Adrenal gland (tissue), 12 donors: ENCODE results near the gene CHDH. TPM values are rescaled to one million over a fixed set of nuclear protein-coding genes. Genes with fewer than 3 reads are reported as not detected.

Experiments used
- DNase-seq, 7 donors: peaks; one replicate each; pipeline ENCODE4 v3.0.0-alpha.2; 2019 to 2020
- H3K27ac ChIP-seq, 5 donors: fragments of 200-600 bp; sonication (generic) in 4 of 5; 1 replicate in 3 of 5; 2 replicates in 2 of 5; pipeline versions ENCODE4 v1.5.1 to v1.8.0; 2016 to 2020; ENCODE audit warnings: mild to moderate bottlenecking in 1 of 5
- H3K27me3 ChIP-seq: fragments of 200-600 bp; 2 replicates; pipeline ENCODE4 v1.8.0; 2021
- H3K36me3 ChIP-seq, 2 donors: fragments of 200-600 bp; replicated peaks in 1 of 2; 1 replicate in 1 of 2; 2 replicates in 1 of 2; pipeline versions ENCODE4 v1.5.1 to v1.8.0; 2018 to 2022
- H3K4me1 ChIP-seq, 2 donors: fragments of 200-600 bp; replicated peaks in 1 of 2; 1 replicate in 1 of 2; 2 replicates in 1 of 2; pipeline versions ENCODE4 v1.5.1 to v1.8.0; 2018 to 2021
- H3K4me3 ChIP-seq, 4 donors: fragments of 200-600 bp; sonication (generic) in 3 of 4; one replicate each; pipeline ENCODE4 v1.5.1; 2016 to 2018
- H3K9me3 ChIP-seq, 3 donors: fragments of 200-600 bp; sonication (generic) in 1 of 3; replicated peaks in 1 of 3; 1 replicate in 2 of 3; 2 replicates in 1 of 3; pipeline versions ENCODE4 v1.5.1 to v1.8.0; 2016 to 2021
- POLR2A ChIP-seq, 2 donors: fragments of 450-650 bp; IDR thresholded peaks; one replicate each; pipeline ENCODE4 v1.6.1; 2017; ENCODE audit warnings: antibody characterized with exemption in 2 of 2, mild to moderate bottlenecking in 2 of 2, moderate library complexity in 1 of 2
- WGBS, 4 donors: extraction: QIAGEN DNeasy Blood & Tissue Kit in 2 of 4; methylation state at CpG; one replicate each; pipeline versions ENCODE4 v1.1.5 to v1.1.7; 2013 to 2017; 5-methylcytosine and 5-hydroxymethylcytosine counted together
- intact Hi-C, 2 donors: fragments of 100-400 bp; cut with DNase I; formaldehyde crosslinking; loops; one replicate each; pipeline versions ENCODE4 v1.14.1 to v1.15.0; 2022 to 2023
- polyA plus RNA-seq, 3 donors: library from polyadenylated mRNA; stranded (reverse); fragments of 200-250 nt in 2 of 3; fragments of 350-450 nt in 1 of 3; fragmentation: Illumina TruSeq in 1 of 3; extraction: RNeasy Lipid Tissue Mini Kit (QIAGEN cat#74804) in 1 of 3; gene quantifications; one replicate each; pipeline ENCODE4 v1.2.3, GENCODE V29; 2013 to 2014
- small RNA-seq, 2 donors: library from RNA; depleted of rRNA; stranded (forward); fragments of <200 nt; gene quantifications; one replicate each; pipeline ENCODE3, GENCODE V24; 2016
- total RNA-seq, 9 donors: library from RNA; depleted of rRNA in 4 of 9; stranded (reverse); fragments of >200 nt in 4 of 9; fragments of 120-200 nt in 1 of 9; fragmentation: NEBNext Ultra II Directional in 1 of 9; extraction: Animal tissue kit (Norgen Biotek cat#: 25700) in 1 of 9; gene quantifications; one replicate each; pipeline versions ENCODE4 v1.1.0 to v1.2.4, GENCODE V29; 2013 to 2023
- TF ChIP-seq, protein P1 (sequence below), 6 experiments: fragments of 450-650 bp in 4 of 6; fragments of 200-600 bp in 2 of 6; sonication (generic) in 1 of 6; IDR thresholded peaks; 1 replicate in 5 of 6; 2 replicates in 1 of 6; pipeline versions ENCODE4 v1.5.1 to v1.8.0; 2016 to 2021; ENCODE audit warnings: antibody characterized with exemption in 6 of 6, mild to moderate bottlenecking in 2 of 6, moderate library complexity in 1 of 6
- donor health status: healthy with polysubstance abuse.
- donor health status: Bipolar disorder and iron deficiency.
- donor health status: DM: yes; HTN: yes; CAD: no.
- donor health status: DM: no; HTN: no; CAD: no.
- donor health status: DM: no; HTN: no; CAD: no.
- donor health status: DM: yes; HTN: yes; CAD: no.

Gene CHDH
- total and polyA plus RNA-seq, 12 donors, result 0.17 to 29.6 (median 5.3) TPM

DNA sequence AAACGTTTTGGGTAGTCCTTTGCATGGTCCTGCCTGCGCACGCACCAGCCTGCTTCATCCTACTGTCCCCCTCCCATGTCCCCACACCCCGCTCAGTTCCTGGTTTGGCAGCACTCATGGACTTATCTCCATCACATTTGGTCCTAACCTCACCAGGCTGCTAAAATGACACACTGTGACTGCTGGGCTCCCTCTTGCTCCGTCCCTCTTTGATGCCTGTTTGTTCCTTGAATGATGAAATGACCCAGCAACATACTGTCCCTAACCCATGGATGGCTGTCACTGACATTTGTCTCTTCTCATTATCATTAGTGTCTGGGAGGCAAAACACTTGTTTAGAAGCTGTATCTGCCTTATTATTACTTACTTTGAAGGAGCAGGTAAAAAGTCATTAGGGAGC, 80.5 kb downstream of the CHDH start:
- TF ChIP-seq, protein P1, sequence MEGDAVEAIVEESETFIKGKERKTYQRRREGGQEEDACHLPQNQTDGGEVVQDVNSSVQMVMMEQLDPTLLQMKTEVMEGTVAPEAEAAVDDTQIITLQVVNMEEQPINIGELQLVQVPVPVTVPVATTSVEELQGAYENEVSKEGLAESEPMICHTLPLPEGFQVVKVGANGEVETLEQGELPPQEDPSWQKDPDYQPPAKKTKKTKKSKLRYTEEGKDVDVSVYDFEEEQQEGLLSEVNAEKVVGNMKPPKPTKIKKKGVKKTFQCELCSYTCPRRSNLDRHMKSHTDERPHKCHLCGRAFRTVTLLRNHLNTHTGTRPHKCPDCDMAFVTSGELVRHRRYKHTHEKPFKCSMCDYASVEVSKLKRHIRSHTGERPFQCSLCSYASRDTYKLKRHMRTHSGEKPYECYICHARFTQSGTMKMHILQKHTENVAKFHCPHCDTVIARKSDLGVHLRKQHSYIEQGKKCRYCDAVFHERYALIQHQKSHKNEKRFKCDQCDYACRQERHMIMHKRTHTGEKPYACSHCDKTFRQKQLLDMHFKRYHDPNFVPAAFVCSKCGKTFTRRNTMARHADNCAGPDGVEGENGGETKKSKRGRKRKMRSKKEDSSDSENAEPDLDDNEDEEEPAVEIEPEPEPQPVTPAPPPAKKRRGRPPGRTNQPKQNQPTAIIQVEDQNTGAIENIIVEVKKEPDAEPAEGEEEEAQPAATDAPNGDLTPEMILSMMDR (IDR thresholded peaks at IDR 0.05), result no peak
- no peak for TF ChIP-seq POLR2A (IDR thresholded peaks at IDR 0.05)
- no peaks in the 10 kb centered on the region for H3K27me3 ChIP-seq
- 84 to 91% (median 86%) methylated on average over 5 of the region's 5 CpGs for WGBS, 4 donors

GRCh38 chr3:53764026-53764775, 82.0 kb downstream of the CHDH start:
- 79 to 93% (median 89%) methylated on average over 7 to 14 of the region's 14 CpGs for WGBS, 4 donors
- no peak for TF ChIP-seq POLR2A (IDR thresholded peaks at IDR 0.05)
- TF ChIP-seq, protein P1 (IDR thresholded peaks at IDR 0.05), result no peak
- DNase-seq, result no peak
- Histone ChIP-seq H3K9me3 (no peaks in the 10 kb centered on the region), H3K36me3 (peaks cover 0 to 14% of the 10 kb centered on the region in 2 donors), H3K4me3 (no peak overlapping the region), H3K27ac (no peak overlapping the region), H3K4me1 (no peaks in the 10 kb centered on the region), H3K27me3 (no peaks in the 10 kb centered on the region)
- intact Hi-C loops, result no loop called here

More for the DNA sequence above, 80.5 kb downstream of the CHDH start:
- intact Hi-C loops, result no loop called here
- H3K27ac ChIP-seq, result no peak overlapping the region
- DNase-seq, result no peak
- H3K4me3 ChIP-seq, result no peak overlapping the region
- H3K9me3 ChIP-seq, result no peaks in the 10 kb centered on the region
- peaks cover 0 to 19% of the 10 kb centered on the region in 2 donors for H3K36me3 ChIP-seq
- no peaks in the 10 kb centered on the region for H3K4me1 ChIP-seq

- H3K9me3 ChIP-seq, result no peaks in the 10 kb centered on the region
- H3K36me3 ChIP-seq, result peaks cover 0 to 14% of the 10 kb centered on the region in 2 donors
- DNase-seq, result no peak
- intact Hi-C loops, result no loop called here
- H3K4me3 ChIP-seq, result no peak overlapping the region
- H3K27me3 ChIP-seq, result no peaks in the 10 kb centered on the region
- WGBS, 4 donors, result 86 to 97% (median 93%) methylated on average over 1 to 7 of the region's 7 CpGs
- TF ChIP-seq, protein P1 (IDR thresholded peaks at IDR 0.05), result no peak
- TF ChIP-seq POLR2A (IDR thresholded peaks at IDR 0.05), result no peak
- H3K4me1 ChIP-seq, result no peaks in the 10 kb centered on the region
- no peak overlapping the region for H3K27ac ChIP-seq
Observed at GRCh38 chr3:53763353-53763752, 82.9 kb downstream of the CHDH start.

Small RNA genes within 50 kb of the gene (small RNA-seq; reads per million reads assigned to genes)
- gene AC012467.1, result 0 reads per million in 2 donors

Other genes with a start within 250 kb of the CHDH start
- 10 to 100 TPM in 1 of 9 donors, 1 to 10 TPM in 5, under 1 TPM in 3; 0.35 to 12.0 (median 1.6) TPM for gene IL17RB, start 149 bp upstream of the CHDH start, total RNA-seq
- 1 to 10 TPM in 2 of 3 donors, under 1 TPM in 1; 0.70 to 7.0 (median 4.9) TPM for gene IL17RB, start 149 bp upstream of the CHDH start, polyA plus RNA-seq
- 10 to 100 TPM in 8 of 9 donors, 1 to 10 TPM in 1; 5.8 to 42.2 (median 22.1) TPM for gene ACTR8, start 35.7 kb upstream of the CHDH start, total RNA-seq
- gene ACTR8, start 35.7 kb upstream of the CHDH start, polyA plus RNA-seq, result 10 to 100 TPM; 17.8 to 20.4 (median 18.9) TPM
- gene SELENOK, start 45.4 kb upstream of the CHDH start, total RNA-seq, result 100 to 1,000 TPM in 1 of 9 donors, 10 to 100 TPM in 8; 36.2 to 116 (median 59.7) TPM
- 100 to 1,000 TPM; 112 to 203 (median 123) TPM for gene SELENOK, start 45.4 kb upstream of the CHDH start, polyA plus RNA-seq